H1 (cell line): ENCODE measurements around the gene CKLF. TPM values are rescaled to one million over a fixed set of nuclear protein-coding genes. Genes with fewer than 3 reads are reported as not detected.

Source experiments
- CTCF ChIA-PET: fragments of 300-600 bp; sonication (Branson Sonifier 250); formaldehyde crosslinking; loops from one replicate; lab custom pipeline; 2021; ENCODE audit not compliant: partially characterized antibody; lab: Charles Lee
- POLR2A ChIA-PET: fragments of 300-600 bp; sonication (Branson Sonifier 250); formaldehyde crosslinking; loops from one replicate; lab custom pipeline; 2021; ENCODE audit warnings: inconsistent platforms; ENCODE audit not compliant: partially characterized antibody; lab: Charles Lee
- DNase-seq, 2 experiments: peaks; one replicate each; pipeline versions ENCODE4 v3.0.0 to v3.0.0-alpha.2; 2010 to 2022; ENCODE audit warnings: low spot score in 2 of 2, low read depth in 1 of 2, mixed read lengths in 1 of 2
- FAIRE-seq: peaks from 2 replicates; lab custom pipeline; 2011; peaks lifted over from hg19 to GRCh38; lab: Jason Lieb, UNC
- H2AFZ ChIP-seq: 2 replicates; pipeline ENCODE4 v1.8.1; 2012; ENCODE audit warnings: low read length, inconsistent platforms
- H2AK5ac ChIP-seq: 2 replicates; pipeline ENCODE4 v1.6.1; 2013; ENCODE audit warnings: low read depth, low read length
- H2BK120ac ChIP-seq: replicated peaks from 2 replicates; pipeline ENCODE3; 2013; ENCODE audit warnings: low read depth, low read length, inconsistent platforms
- H2BK12ac ChIP-seq: 2 replicates; pipeline ENCODE4 v1.6.1; 2013; ENCODE audit warnings: low read depth, low read length
- H2BK15ac ChIP-seq: 2 replicates; pipeline ENCODE4 v1.6.1; 2013; ENCODE audit warnings: low read length
- H2BK20ac ChIP-seq: 2 replicates; pipeline ENCODE4 v1.6.1; 2013; ENCODE audit warnings: low read length
- H2BK5ac ChIP-seq: 2 replicates; pipeline ENCODE4 v1.6.1; 2013; ENCODE audit warnings: low read depth, low read length
- H3K14ac ChIP-seq: 2 replicates; pipeline ENCODE4 v1.6.1; 2013; ENCODE audit warnings: inconsistent platforms; ENCODE audit not compliant: insufficient read length
- H3K18ac ChIP-seq: 2 replicates; pipeline ENCODE4 v1.6.1; 2013; ENCODE audit warnings: low read length; ENCODE audit errors: extremely low read depth
- H3K23ac ChIP-seq: 2 replicates; pipeline ENCODE4 v1.6.1; 2013; ENCODE audit warnings: inconsistent platforms; ENCODE audit not compliant: insufficient read length
- H3K23me2 ChIP-seq: 2 replicates; pipeline ENCODE4 v1.6.1; 2013; ENCODE audit warnings: low read depth, low read length
- H3K27ac ChIP-seq: 2 replicates; pipeline ENCODE4 v1.6.1; 2011; ENCODE audit warnings: low read depth, low read length, inconsistent platforms
- H3K27me3 ChIP-seq, 4 experiments: replicated peaks in 1 of 4; 1 replicate in 1 of 4; 2 replicates in 3 of 4; pipeline versions ENCODE4 v1.6.1 to v1.8.1; 2011 to 2013; ENCODE audit warnings: low read length in 3 of 4, mild to moderate bottlenecking in 3 of 4, inconsistent platforms in 2 of 4, mixed read lengths in 2 of 4, moderate library complexity in 1 of 4; ENCODE audit not compliant: control insufficient read depth in 3 of 4, insufficient read depth in 3 of 4; ENCODE audit errors: extremely low read depth in 1 of 4
- H3K36me3 ChIP-seq, 4 experiments: 2 replicates each; pipeline versions ENCODE4 v1.6.1 to v1.8.1; 2011 to 2013; ENCODE audit warnings: mild to moderate bottlenecking in 4 of 4, low read length in 3 of 4, moderate library complexity in 2 of 4, control low read depth in 1 of 4, inconsistent platforms in 1 of 4; ENCODE audit not compliant: insufficient read depth in 4 of 4, control insufficient read depth in 2 of 4
- H3K4ac ChIP-seq: replicated peaks from 2 replicates; pipeline ENCODE3; 2013; ENCODE audit warnings: low read length, low read depth, mixed read lengths, inconsistent platforms; ENCODE audit not compliant: insufficient read length
- H3K4me1 ChIP-seq, 4 experiments: replicated peaks in 1 of 4; 1 replicate in 1 of 4; 2 replicates in 3 of 4; pipeline versions ENCODE4 v1.6.1 to v1.8.1; 2011 to 2013; ENCODE audit warnings: low read length in 3 of 4, inconsistent platforms in 2 of 4, mixed read lengths in 1 of 4; ENCODE audit not compliant: insufficient read depth in 4 of 4, control insufficient read depth in 3 of 4
- H3K4me2 ChIP-seq, 2 experiments: 2 replicates each; pipeline versions ENCODE4 v1.6.1 to v1.8.1; 2011 to 2013; ENCODE audit warnings: low read depth in 2 of 2, low read length in 2 of 2, control low read depth in 1 of 2, inconsistent platforms in 1 of 2, mild to moderate bottlenecking in 1 of 2; ENCODE audit not compliant: insufficient read depth in 1 of 2
- H3K4me3 ChIP-seq, 4 experiments: fragments of 200-600, 300-600 bp in 1 of 4; sonication (generic), shearing (Covaris generic), sonication (Bioruptor Twin) in 1 of 4; 2 replicates each; pipeline versions ENCODE4 v1.5.1 to v1.8.1; 2011 to 2016; ENCODE audit warnings: low read length in 4 of 4, low read depth in 3 of 4, control low read depth in 2 of 4, inconsistent platforms in 2 of 4, mild to moderate bottlenecking in 2 of 4, mixed read lengths in 1 of 4, moderate library complexity in 1 of 4; ENCODE audit not compliant: insufficient read depth in 2 of 4; ENCODE audit errors: extremely low read depth in 1 of 4
- H3K56ac ChIP-seq: replicated peaks from 2 replicates; pipeline ENCODE3; 2013; ENCODE audit warnings: low read depth, mild to moderate bottlenecking, mixed read lengths, low read length, inconsistent platforms; ENCODE audit not compliant: insufficient read length
- H3K79me1 ChIP-seq: 2 replicates; pipeline ENCODE4 v1.6.1; 2013; ENCODE audit warnings: low read depth, low read length, control low read depth
- H3K79me2 ChIP-seq, 2 experiments: 2 replicates each; pipeline versions ENCODE4 v1.6.1 to v1.8.1; 2012 to 2013; ENCODE audit warnings: low read length in 2 of 2, mild to moderate bottlenecking in 2 of 2, inconsistent platforms in 1 of 2; ENCODE audit not compliant: insufficient read depth in 2 of 2, control insufficient read depth in 1 of 2
- H3K9ac ChIP-seq, 4 experiments: replicated peaks in 1 of 4; 1 replicate in 1 of 4; 2 replicates in 3 of 4; pipeline versions ENCODE4 v1.6.1 to v1.8.1; 2011 to 2013; ENCODE audit warnings: low read depth in 3 of 4, low read length in 3 of 4, control low read depth in 2 of 4, mild to moderate bottlenecking in 2 of 4, moderate library complexity in 2 of 4, inconsistent platforms in 1 of 4; ENCODE audit errors: extremely low read depth in 1 of 4
- H3K9me3 ChIP-seq, 2 experiments: 2 replicates each; pipeline versions ENCODE4 v1.6.1 to v1.8.1; 2012 to 2013; ENCODE audit warnings: mild to moderate bottlenecking in 2 of 2, moderate library complexity in 2 of 2, control low read depth in 1 of 2, inconsistent platforms in 1 of 2, low read depth in 1 of 2, low read length in 1 of 2, mixed read lengths in 1 of 2; ENCODE audit not compliant: insufficient read depth in 2 of 2
- H4K20me1 ChIP-seq, 2 experiments: replicated peaks in 1 of 2; 2 replicates each; pipeline versions ENCODE3 to v1.8.1; 2011 to 2013; ENCODE audit warnings: inconsistent platforms in 2 of 2, low read length in 2 of 2, mild to moderate bottlenecking in 1 of 2; ENCODE audit not compliant: insufficient read depth in 2 of 2, control insufficient read depth in 1 of 2
- H4K5ac ChIP-seq: 2 replicates; pipeline ENCODE4 v1.6.1; 2013; ENCODE audit warnings: low read length, low read depth, mixed read lengths, inconsistent platforms; ENCODE audit not compliant: insufficient read length
- H4K8ac ChIP-seq: 2 replicates; pipeline ENCODE4 v1.8.0; 2013; ENCODE audit warnings: mild to moderate bottlenecking, moderate library complexity, low read length, inconsistent platforms; ENCODE audit not compliant: insufficient read depth; ENCODE audit errors: extremely low read depth
- H4K91ac ChIP-seq: replicated peaks from 2 replicates; pipeline ENCODE3; 2013; ENCODE audit warnings: low read length, mixed read lengths, inconsistent platforms; ENCODE audit not compliant: insufficient read length
- EGR1 ChIP-seq: IDR thresholded peaks from 2 replicates; pipeline ENCODE4 v1.6.1; 2011; ENCODE audit warnings: low read depth, low read length, borderline replicate concordance
- SAP30 ChIP-seq: fragments of 300-600 bp; sonication (generic); IDR thresholded peaks from 2 replicates; pipeline ENCODE4 v1.7.1; 2012; ENCODE audit warnings: low read length, moderate library complexity, mild to moderate bottlenecking, inconsistent platforms; ENCODE audit not compliant: insufficient read depth, insufficient replicate concordance
- WGBS, 2 experiments: shearing (Covaris generic) in 1 of 2; methylation state at CpG; one replicate each; pipeline versions ENCODE4 v1.1.6 to v1.1.7; 2013 to 2015; ENCODE audit warnings: low lambda C conversion rate in 2 of 2, mixed read lengths in 2 of 2, inconsistent platforms in 1 of 2, low coverage in 1 of 2, missing lambda C conversion rate in 1 of 2; ENCODE audit not compliant: insufficient replicate concordance in 2 of 2, insufficient coverage in 1 of 2, insufficient read length in 1 of 2; ENCODE audit errors: extremely low coverage in 1 of 2, missing lambda C conversion rate in 1 of 2; 5-methylcytosine and 5-hydroxymethylcytosine counted together
- polyA plus RNA-seq, 7 experiments: library from polyadenylated mRNA; depleted of rRNA in 3 of 7; stranded (reverse) in 5 of 7; unstranded in 2 of 7; fragments of >200 nt in 5 of 7; fragments of 200-250 nt in 2 of 7; gene quantifications; 1 replicate in 5 of 7; 2 replicates in 1 of 7; 4 replicates in 1 of 7; pipeline versions ENCODE4 v1.2.1 to v1.2.3, GENCODE V29; 2011 to 2013; ENCODE audit warnings: missing spikeins in 2 of 7, mixed read lengths in 2 of 7
- total RNA-seq: library from RNA; stranded (reverse); fragmentation: NEBNext Ultra II Directional; extraction: Animal tissue kit (Norgen Biotek cat#: 25700); gene quantifications from 2 replicates; pipeline ENCODE4 v1.2.1, GENCODE V29; 2021
- TF ChIP-seq, protein P1 (sequence below): IDR thresholded peaks from 2 replicates; pipeline ENCODE4 v1.6.1; 2012; ENCODE audit warnings: inconsistent platforms
- TF ChIP-seq, protein P2 (sequence below), 3 experiments: IDR thresholded peaks; 1 replicate in 2 of 3; 2 replicates in 1 of 3; pipeline versions ENCODE4 v1.5.1 to v1.6.1; 2011; ENCODE audit warnings: low read length in 3 of 3, mild to moderate bottlenecking in 3 of 3, inconsistent platforms in 2 of 3, low read depth in 1 of 3, moderate library complexity in 1 of 3; ENCODE audit not compliant: insufficient read depth in 1 of 3; ENCODE audit errors: control extremely low read depth in 1 of 3

Gene CKLF
- total and polyA plus RNA-seq, 2 of the 8 experiments (the other 6 are each of a cell fraction or from before 2014, with no cell fraction given): 21.1 to 63.5 TPM

DNA sequence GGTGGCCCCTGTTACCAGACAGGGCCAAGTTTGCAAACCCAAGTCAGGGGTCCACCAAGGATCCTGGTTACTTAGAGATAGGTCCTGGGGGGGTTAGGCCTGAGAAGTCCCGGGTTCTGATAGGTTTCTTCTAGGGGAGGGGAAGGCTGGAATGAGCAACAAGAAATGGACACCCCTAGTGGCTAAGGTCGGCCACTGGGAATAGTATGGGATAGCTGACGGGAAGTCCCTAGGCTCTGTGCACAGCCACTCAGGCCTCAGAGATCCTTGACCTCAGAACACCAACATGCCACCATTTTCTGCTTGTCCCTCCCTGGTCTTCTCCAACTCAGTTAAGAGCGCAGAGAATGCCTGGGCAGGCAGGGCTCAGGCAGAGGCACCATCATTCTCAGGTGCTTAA is 15.9 kb upstream of the CKLF start:
- POLR2A ChIA-PET: interaction anchor here (0.6 to 1.4 kb wide), 3 partner anchors 9 to 33 kb away, joined by 3 to 4 read pairs (median 4); no protein-coding TSS in a partner anchor
- Histone ChIP-seq H3K36me3 (no peaks in the 10 kb centered on the region), H3K4me2 (no peak overlapping the region), H2BK5ac (no peak overlapping the region), H3K4ac (no peak overlapping the region), H3K4me3 (no peak overlapping the region), H2AK5ac (no peak overlapping the region), H3K9me3 (no peaks in the 10 kb centered on the region), H2BK12ac (no peak overlapping the region), H2BK15ac (no peak overlapping the region), H3K79me2 (no peaks in the 10 kb centered on the region), H3K9ac (no peak overlapping the region), H2BK120ac (no peak overlapping the region), H2BK20ac (no peak overlapping the region), H3K4me1 (peaks cover 0 to 1% (median 0%) of the 10 kb centered on the region in 4 experiments; a peak in 2 of 7 replicates), H3K27me3 (no peaks in the 10 kb centered on the region), H3K79me1 (no peaks in the 10 kb centered on the region), H3K23ac (no peak overlapping the region), H3K56ac (no peak overlapping the region), H4K5ac (no peak overlapping the region), H3K23me2 (no peaks in the 10 kb centered on the region), H2AFZ (no peak overlapping the region), H4K8ac (no peak overlapping the region), H3K27ac (no peak overlapping the region), H3K14ac (no peak overlapping the region), H4K20me1 (no peaks in the 10 kb centered on the region), H3K18ac (no peak overlapping the region), H4K91ac (no peak overlapping the region)
- FAIRE-seq (no peak), DNase-seq (no peak)
- CTCF ChIA-PET: interaction anchor here (0.6 to 2.2 kb wide), 9 partner anchors 9 to 376 kb away, joined by 3 to 8 read pairs (median 3); no protein-coding TSS in a partner anchor
- TF ChIP-seq EGR1 (no peak), SAP30 (no peak)
- TF ChIP-seq, protein P1, sequence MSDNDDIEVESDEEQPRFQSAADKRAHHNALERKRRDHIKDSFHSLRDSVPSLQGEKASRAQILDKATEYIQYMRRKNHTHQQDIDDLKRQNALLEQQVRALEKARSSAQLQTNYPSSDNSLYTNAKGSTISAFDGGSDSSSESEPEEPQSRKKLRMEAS: no peak
- TF ChIP-seq, protein P2, sequence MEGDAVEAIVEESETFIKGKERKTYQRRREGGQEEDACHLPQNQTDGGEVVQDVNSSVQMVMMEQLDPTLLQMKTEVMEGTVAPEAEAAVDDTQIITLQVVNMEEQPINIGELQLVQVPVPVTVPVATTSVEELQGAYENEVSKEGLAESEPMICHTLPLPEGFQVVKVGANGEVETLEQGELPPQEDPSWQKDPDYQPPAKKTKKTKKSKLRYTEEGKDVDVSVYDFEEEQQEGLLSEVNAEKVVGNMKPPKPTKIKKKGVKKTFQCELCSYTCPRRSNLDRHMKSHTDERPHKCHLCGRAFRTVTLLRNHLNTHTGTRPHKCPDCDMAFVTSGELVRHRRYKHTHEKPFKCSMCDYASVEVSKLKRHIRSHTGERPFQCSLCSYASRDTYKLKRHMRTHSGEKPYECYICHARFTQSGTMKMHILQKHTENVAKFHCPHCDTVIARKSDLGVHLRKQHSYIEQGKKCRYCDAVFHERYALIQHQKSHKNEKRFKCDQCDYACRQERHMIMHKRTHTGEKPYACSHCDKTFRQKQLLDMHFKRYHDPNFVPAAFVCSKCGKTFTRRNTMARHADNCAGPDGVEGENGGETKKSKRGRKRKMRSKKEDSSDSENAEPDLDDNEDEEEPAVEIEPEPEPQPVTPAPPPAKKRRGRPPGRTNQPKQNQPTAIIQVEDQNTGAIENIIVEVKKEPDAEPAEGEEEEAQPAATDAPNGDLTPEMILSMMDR (IDR thresholded peaks at IDR 0.05; ENCODE audit: control extremely low read depth in 1 of 3, insufficient read depth in 1 of 3, low read depth in 1 of 3, low read length in 3 of 3): peak in 1 of 3 experiments; percentile 36; a peak in 1 of 4 replicates
- 83% methylated on average over 4 of the region's 4 CpGs; no CpG with 5 or more reads in 1 of the 2 experiments for whole genome bisulfite sequencing, 2 experiments
